ENCODE results near the gene STC2. TPM values are rescaled to one million over a fixed set of nuclear protein-coding genes. Genes with fewer than 3 reads are reported as not detected.

Gene STC2
- total RNA-seq, 2 experiments from 2014 or later: not detected

- Histone ChIP-seq H3K79me2 (ENCODE audit: insufficient read depth, low read depth, low read length) (no peaks in the 10 kb centered on the region), H4K20me1 (ENCODE audit: insufficient read depth, low read length) (no peaks in the 10 kb centered on the region), H3K36me3 (ENCODE audit: insufficient read depth, low read length) (no peaks in the 10 kb centered on the region), H3K4me3 (ENCODE audit: low read depth, low read length, poor library complexity, severe bottlenecking) (no peak overlapping the region), H3K9me3 (ENCODE audit: low read length) (no peaks in the 10 kb centered on the region), H3K4me2 (ENCODE audit: low read length) (no peak overlapping the region), H3K9me2 (ENCODE audit: insufficient read depth, low read length) (no peaks in the 10 kb centered on the region), H3K27ac (ENCODE audit: low read depth, low read length, poor library complexity, severe bottlenecking) (no peak overlapping the region), H3K4me1 (ENCODE audit: insufficient read depth, low read length, poor library complexity, severe bottlenecking) (no peaks in the 10 kb centered on the region), H2AFZ (ENCODE audit: low read length) (no peak overlapping the region)
- POLR2A ChIA-PET: no interaction called here
- no peak for TF ChIP-seq EZH2phosphoT487 (IDR thresholded peaks at IDR 0.05; ENCODE audit: borderline replicate concordance, low read depth, low read length)
- TF ChIP-seq, protein P1, sequence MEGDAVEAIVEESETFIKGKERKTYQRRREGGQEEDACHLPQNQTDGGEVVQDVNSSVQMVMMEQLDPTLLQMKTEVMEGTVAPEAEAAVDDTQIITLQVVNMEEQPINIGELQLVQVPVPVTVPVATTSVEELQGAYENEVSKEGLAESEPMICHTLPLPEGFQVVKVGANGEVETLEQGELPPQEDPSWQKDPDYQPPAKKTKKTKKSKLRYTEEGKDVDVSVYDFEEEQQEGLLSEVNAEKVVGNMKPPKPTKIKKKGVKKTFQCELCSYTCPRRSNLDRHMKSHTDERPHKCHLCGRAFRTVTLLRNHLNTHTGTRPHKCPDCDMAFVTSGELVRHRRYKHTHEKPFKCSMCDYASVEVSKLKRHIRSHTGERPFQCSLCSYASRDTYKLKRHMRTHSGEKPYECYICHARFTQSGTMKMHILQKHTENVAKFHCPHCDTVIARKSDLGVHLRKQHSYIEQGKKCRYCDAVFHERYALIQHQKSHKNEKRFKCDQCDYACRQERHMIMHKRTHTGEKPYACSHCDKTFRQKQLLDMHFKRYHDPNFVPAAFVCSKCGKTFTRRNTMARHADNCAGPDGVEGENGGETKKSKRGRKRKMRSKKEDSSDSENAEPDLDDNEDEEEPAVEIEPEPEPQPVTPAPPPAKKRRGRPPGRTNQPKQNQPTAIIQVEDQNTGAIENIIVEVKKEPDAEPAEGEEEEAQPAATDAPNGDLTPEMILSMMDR (conservative IDR thresholded peaks at IDR 0.05; ENCODE audit: low read length): peak; percentile 70
- intact Hi-C loops (cut with micrococcal nuclease; ENCODE audit: unreplicated experiment): loop anchor here (5.0 kb wide), 1 partner anchor 301 kb away; the partner anchor contains the start of gene ATP6V0E1
- BruUV-seq (replicated peaks): no TSS peak
- peak; percentile 23 for DNase-seq (ENCODE audit: low spot score)
- CTCF ChIA-PET (ENCODE audit: unreplicated experiment): no interaction called here
Observed at GRCh38 chr5:173283318-173284288, 44.6 kb downstream of the STC2 start.

GRCh38 chr5:173282916-173283315 is 45.3 kb downstream of the STC2 start:
- no peaks in the 10 kb centered on the region for H3K36me3 ChIP-seq (ENCODE audit: insufficient read depth, low read length)
- H3K9me3 ChIP-seq (ENCODE audit: low read length): no peaks in the 10 kb centered on the region
- H3K9me2 ChIP-seq (ENCODE audit: insufficient read depth, low read length): no peaks in the 10 kb centered on the region
- no peak overlapping the region for H2AFZ ChIP-seq (ENCODE audit: low read length)
- H3K79me2 ChIP-seq (ENCODE audit: insufficient read depth, low read depth, low read length): no peaks in the 10 kb centered on the region
- H3K4me2 ChIP-seq (ENCODE audit: low read length): no peak overlapping the region
- H4K20me1 ChIP-seq (ENCODE audit: insufficient read depth, low read length): no peaks in the 10 kb centered on the region
- intact Hi-C loops (cut with micrococcal nuclease; ENCODE audit: unreplicated experiment): loop anchor here (5.0 kb wide), 1 partner anchor 301 kb away; the partner anchor contains the start of gene ATP6V0E1
- DNase-seq (ENCODE audit: low spot score): no peak
- no TSS peak for BruUV-seq (replicated peaks)
- H3K4me3 ChIP-seq (ENCODE audit: low read depth, low read length, poor library complexity, severe bottlenecking): no peak overlapping the region
- no peak overlapping the region for H3K27ac ChIP-seq (ENCODE audit: low read depth, low read length, poor library complexity, severe bottlenecking)
- CTCF ChIA-PET (ENCODE audit: unreplicated experiment): no interaction called here
- H3K4me1 ChIP-seq (ENCODE audit: insufficient read depth, low read length, poor library complexity, severe bottlenecking): no peaks in the 10 kb centered on the region
- TF ChIP-seq EZH2phosphoT487 (IDR thresholded peaks at IDR 0.05; ENCODE audit: borderline replicate concordance, low read depth, low read length): no peak
- TF ChIP-seq, protein P1 (conservative IDR thresholded peaks at IDR 0.05; ENCODE audit: low read length): no peak
- POLR2A ChIA-PET: no interaction called here

GRCh38 chr5:173281910-173282309 is 46.3 kb downstream of the STC2 start:
- Histone ChIP-seq H3K79me2 (ENCODE audit: insufficient read depth, low read depth, low read length) (no peaks in the 10 kb centered on the region), H3K4me3 (ENCODE audit: low read depth, low read length, poor library complexity, severe bottlenecking) (no peak overlapping the region), H2AFZ (ENCODE audit: low read length) (no peak overlapping the region), H3K9me2 (ENCODE audit: insufficient read depth, low read length) (no peaks in the 10 kb centered on the region), H3K4me1 (ENCODE audit: insufficient read depth, low read length, poor library complexity, severe bottlenecking) (no peaks in the 10 kb centered on the region), H3K27ac (ENCODE audit: low read depth, low read length, poor library complexity, severe bottlenecking) (no peak overlapping the region), H3K36me3 (ENCODE audit: insufficient read depth, low read length) (no peaks in the 10 kb centered on the region), H4K20me1 (ENCODE audit: insufficient read depth, low read length) (no peaks in the 10 kb centered on the region), H3K4me2 (ENCODE audit: low read length) (no peak overlapping the region), H3K9me3 (ENCODE audit: low read length) (no peaks in the 10 kb centered on the region)
- intact Hi-C loops (cut with micrococcal nuclease; ENCODE audit: unreplicated experiment): loop anchor here (5.0 kb wide), 1 partner anchor 300 kb away; the partner anchor contains the start of gene ATP6V0E1
- TF ChIP-seq, protein P1 (conservative IDR thresholded peaks at IDR 0.05; ENCODE audit: low read length): peak; percentile 46
- no peak for TF ChIP-seq EZH2phosphoT487 (IDR thresholded peaks at IDR 0.05; ENCODE audit: borderline replicate concordance, low read depth, low read length)
- CTCF ChIA-PET (ENCODE audit: unreplicated experiment): no interaction called here
- no TSS peak for BruUV-seq (replicated peaks)
- DNase-seq (ENCODE audit: low spot score): peak; percentile 4
- POLR2A ChIA-PET: interaction anchor here (0.7 kb wide), 2 partner anchors 10 to 150 kb away, joined by 3 to 5 read pairs; no protein-coding TSS in a partner anchor
